ENCODE results near the gene B4GALNT3.

Gene B4GALNT3

DNA sequence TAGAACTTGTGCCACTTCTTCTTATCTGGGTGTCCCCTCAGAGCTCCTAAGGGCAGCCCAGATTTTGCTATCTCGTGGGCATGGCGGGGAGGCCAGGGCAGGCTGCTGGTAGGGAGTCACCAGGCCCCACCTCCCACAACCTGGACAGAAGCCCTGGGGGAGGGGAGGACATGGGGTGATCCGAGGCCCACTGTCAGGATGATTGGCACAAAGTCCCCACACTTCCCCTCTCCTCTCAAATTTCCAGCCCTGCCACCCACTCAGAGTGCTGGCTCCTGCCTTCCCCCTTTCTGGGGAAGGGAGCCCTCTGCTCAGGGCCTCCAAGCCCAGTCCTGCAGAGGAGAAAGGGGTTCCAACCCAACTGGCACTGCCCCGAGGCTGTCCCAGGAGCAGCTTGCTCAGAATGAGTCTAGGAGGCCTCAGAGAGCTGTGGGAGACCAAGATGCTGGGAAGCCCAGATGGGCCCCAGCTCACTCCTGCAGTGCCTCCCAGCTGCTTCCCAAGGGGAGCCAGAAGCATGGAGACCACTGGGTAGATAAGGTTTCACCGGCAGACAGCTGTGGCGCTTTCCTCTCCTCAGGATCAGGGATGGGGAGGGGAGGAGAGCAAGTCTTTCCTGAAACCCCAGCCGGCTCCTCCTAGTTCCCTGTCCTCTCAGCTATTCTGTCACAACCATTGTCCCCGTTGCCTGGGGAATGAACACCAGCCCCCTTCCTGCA, 82.8 kb downstream of the B4GALNT3 start:
- peaks cover 12% of the 10 kb centered on the region for H3K4me1 ChIP-seq (ENCODE audit: insufficient read depth, low read length, severe bottlenecking)
- H3K9ac ChIP-seq (ENCODE audit: low read length), result no peak overlapping the region
- no peaks in the 10 kb centered on the region for H3K79me2 ChIP-seq (ENCODE audit: insufficient read depth, low read length)
- H3K9me2 ChIP-seq (ENCODE audit: low read depth, low read length), result no peaks in the 10 kb centered on the region
- H3K27me3 ChIP-seq (ENCODE audit: insufficient read depth, low read length), result peaks cover 7% of the 10 kb centered on the region
- H3K27ac ChIP-seq (ENCODE audit: low read depth, low read length, poor library complexity, severe bottlenecking), result no peak overlapping the region
- H4K20me1 ChIP-seq (ENCODE audit: insufficient read depth, low read length), result no peaks in the 10 kb centered on the region
- TF ChIP-seq EZH2 (IDR thresholded peaks at IDR 0.05; ENCODE audit: borderline replicate concordance, low read length) (no peak), CTCF (IDR thresholded peaks at IDR 0.05; ENCODE audit: low read length) (no peak)
- H3F3A ChIP-seq (ENCODE audit: insufficient read depth, low read length), result no peaks in the 10 kb centered on the region
- H3K9me3 ChIP-seq (ENCODE audit: low read length), result no peaks in the 10 kb centered on the region
- H3K4me3 ChIP-seq (ENCODE audit: low read depth, low read length, poor library complexity, severe bottlenecking), result no peak overlapping the region
- no peak overlapping the region for H3K4me2 ChIP-seq (ENCODE audit: low read length)
- H3K36me3 ChIP-seq (ENCODE audit: insufficient read depth, low read length), result no peaks in the 10 kb centered on the region
- H2AFZ ChIP-seq (ENCODE audit: low read length), result no peak overlapping the region

DNA sequence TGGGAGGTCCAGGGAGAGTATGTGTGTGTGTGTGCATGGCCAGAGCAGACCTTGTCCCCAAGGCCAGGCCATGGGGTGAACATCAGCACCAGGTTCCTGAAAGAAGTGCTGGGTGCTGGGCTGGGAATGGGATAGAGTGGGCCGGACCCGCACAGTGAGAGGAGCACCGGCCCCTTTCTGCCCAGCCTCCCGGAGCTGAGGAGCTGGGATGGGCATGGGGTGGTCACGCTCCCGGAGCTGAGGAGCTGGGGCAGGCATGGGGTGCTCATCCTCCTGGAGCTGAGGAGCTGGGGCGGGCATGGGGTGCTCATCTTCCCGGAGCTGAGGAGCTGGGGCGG, 83.3 kb downstream of the B4GALNT3 start:
- no peak overlapping the region for H3K27ac ChIP-seq (ENCODE audit: low read depth, low read length, poor library complexity, severe bottlenecking)
- peaks cover 12% of the 10 kb centered on the region for H3K4me1 ChIP-seq (ENCODE audit: insufficient read depth, low read length, severe bottlenecking)
- no peaks in the 10 kb centered on the region for H4K20me1 ChIP-seq (ENCODE audit: insufficient read depth, low read length)
- H3K4me2 ChIP-seq (ENCODE audit: low read length), result no peak overlapping the region
- H3K9me2 ChIP-seq (ENCODE audit: low read depth, low read length), result no peaks in the 10 kb centered on the region
- H3K9me3 ChIP-seq (ENCODE audit: low read length), result no peaks in the 10 kb centered on the region
- H3K79me2 ChIP-seq (ENCODE audit: insufficient read depth, low read length), result no peaks in the 10 kb centered on the region
- TF ChIP-seq EZH2 (IDR thresholded peaks at IDR 0.05; ENCODE audit: borderline replicate concordance, low read length) (no peak), CTCF (IDR thresholded peaks at IDR 0.05; ENCODE audit: low read length) (no peak)
- no peak overlapping the region for H3K4me3 ChIP-seq (ENCODE audit: low read depth, low read length, poor library complexity, severe bottlenecking)
- no peaks in the 10 kb centered on the region for H3F3A ChIP-seq (ENCODE audit: insufficient read depth, low read length)
- peaks cover 7% of the 10 kb centered on the region for H3K27me3 ChIP-seq (ENCODE audit: insufficient read depth, low read length)
- H3K9ac ChIP-seq (ENCODE audit: low read length), result no peak overlapping the region
- H3K36me3 ChIP-seq (ENCODE audit: insufficient read depth, low read length), result no peaks in the 10 kb centered on the region
- H2AFZ ChIP-seq (ENCODE audit: low read length), result no peak overlapping the region

DNA sequence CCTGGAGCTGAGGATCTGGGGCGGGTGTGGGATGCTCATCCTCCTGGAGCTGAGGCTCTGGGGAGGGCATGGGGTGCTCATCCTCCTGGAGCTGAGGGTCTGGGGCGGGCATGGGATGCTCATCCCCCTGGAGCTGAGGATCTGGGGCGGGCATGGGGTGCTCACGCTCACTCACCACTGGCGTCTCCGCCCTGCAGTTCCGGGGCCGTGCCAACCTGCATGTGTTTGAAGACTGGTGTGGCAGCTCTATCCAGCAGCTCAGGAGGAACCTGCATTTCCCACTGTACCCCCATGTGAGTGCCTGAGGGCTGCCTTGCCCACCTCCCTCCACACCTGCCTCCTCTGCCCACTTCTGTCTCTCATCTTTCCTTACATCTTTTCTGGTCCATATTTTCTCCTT, 84.4 kb downstream of the B4GALNT3 start:
- Histone ChIP-seq H3K9me3 (ENCODE audit: low read length) (no peaks in the 10 kb centered on the region), H3F3A (ENCODE audit: insufficient read depth, low read length) (no peaks in the 10 kb centered on the region), H3K9ac (ENCODE audit: low read length) (no peak overlapping the region), H3K79me2 (ENCODE audit: insufficient read depth, low read length) (no peaks in the 10 kb centered on the region), H3K4me1 (ENCODE audit: insufficient read depth, low read length, severe bottlenecking) (peaks cover 12% of the 10 kb centered on the region), H3K9me2 (ENCODE audit: low read depth, low read length) (no peaks in the 10 kb centered on the region), H3K27ac (ENCODE audit: low read depth, low read length, poor library complexity, severe bottlenecking) (no peak overlapping the region), H3K27me3 (ENCODE audit: insufficient read depth, low read length) (peaks cover 7% of the 10 kb centered on the region), H4K20me1 (ENCODE audit: insufficient read depth, low read length) (no peaks in the 10 kb centered on the region), H3K4me3 (ENCODE audit: low read depth, low read length, poor library complexity, severe bottlenecking) (no peak overlapping the region), H3K36me3 (ENCODE audit: insufficient read depth, low read length) (no peaks in the 10 kb centered on the region), H2AFZ (ENCODE audit: low read length) (no peak overlapping the region), H3K4me2 (ENCODE audit: low read length) (no peak overlapping the region)
- TF ChIP-seq CTCF (IDR thresholded peaks at IDR 0.05; ENCODE audit: low read length), result no peak

All from OCI-LY1 (cell line).